AG04450 (cell line): ENCODE measurements around the gene BTD. TPM values are rescaled to one million over a fixed set of nuclear protein-coding genes. Genes with fewer than 3 reads are reported as not detected.

Source experiments
- CTCF ChIA-PET: fragments of 300-600, 350-600 bp; formaldehyde crosslinking; extraction: SDS; loops from one replicate; lab custom pipeline; 2022; ENCODE audit warnings: antibody characterized with exemption, inconsistent platforms; lab: Charles Lee
- POLR2A ChIA-PET: fragments of 350-600 bp; formaldehyde crosslinking; extraction: SDS; loops from one replicate; lab custom pipeline; 2021; ENCODE audit warnings: antibody characterized with exemption, inconsistent platforms; lab: Yijun Ruan, JAX
- DNase-seq: peaks from one replicate; pipeline ENCODE4 v3.0.0-alpha.2; 2011; ENCODE audit warnings: low read depth, low spot score
- H3K27ac ChIP-seq: one replicate; pipeline ENCODE4 v1.5.1; 2012; ENCODE audit warnings: low read depth, low read length, control low read depth
- H3K27me3 ChIP-seq: one replicate; pipeline ENCODE4 v1.6.0; 2012; ENCODE audit warnings: low read length; ENCODE audit not compliant: control insufficient read depth, insufficient read depth
- H3K4me3 ChIP-seq: 2 replicates; pipeline ENCODE4 v1.5.1; 2011; ENCODE audit warnings: mild to moderate bottlenecking, low read depth, low read length, control low read depth
- H3K9me3 ChIP-seq: 2 replicates; pipeline ENCODE4 v1.5.1; 2012; ENCODE audit warnings: low read length; ENCODE audit not compliant: control insufficient read depth, insufficient read depth
- CTCF ChIP-seq: IDR thresholded peaks from 2 replicates; pipeline ENCODE4 v1.5.1; 2011; ENCODE audit warnings: low read depth, low read length, control low read depth, inconsistent platforms
- polyA plus RNA-seq: library from polyadenylated mRNA; depleted of rRNA; stranded (reverse); fragments of >200 nt; gene quantifications from 2 replicates; pipeline ENCODE4 v1.2.3, GENCODE V29; 2011

The BTD gene
- polyA plus RNA-seq, 1 experiment = 22.2 TPM

DNA sequence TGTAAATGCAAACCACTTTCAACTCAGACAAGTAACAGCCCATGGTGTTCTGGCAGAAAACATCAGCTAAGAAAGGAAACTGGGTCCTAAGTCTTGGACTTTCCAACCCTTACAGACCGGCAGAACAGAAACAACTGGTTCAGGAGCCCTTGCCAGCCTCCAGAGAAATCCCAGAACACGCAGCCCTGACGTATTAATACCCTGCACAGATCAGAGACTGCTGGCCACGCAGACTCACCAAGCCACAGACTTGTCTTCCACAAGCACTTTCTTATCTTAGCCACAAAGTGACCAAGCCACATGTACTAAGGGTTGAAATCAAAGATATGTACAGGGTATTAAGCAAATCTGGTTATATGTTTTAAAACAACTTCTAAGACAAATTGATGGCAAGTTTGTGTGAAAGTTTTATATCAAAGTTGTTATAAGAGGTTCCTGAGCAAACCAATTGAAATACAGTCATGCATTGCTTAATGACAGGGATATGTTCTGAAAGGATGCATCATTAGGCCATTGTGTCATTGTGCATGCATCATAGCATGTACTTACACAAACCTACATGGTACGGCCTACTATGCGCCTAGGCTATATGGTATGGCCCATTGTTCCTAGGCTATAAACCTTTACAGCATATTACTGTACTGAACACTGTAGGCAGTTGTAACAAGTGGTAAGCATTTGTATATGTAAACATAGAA is 36.8 kb downstream of the BTD start:
- no peak for DNase-seq
- POLR2A ChIA-PET = no interaction called here
- H3K27me3 ChIP-seq = no peaks in the 10 kb centered on the region
- CTCF ChIA-PET = no interaction called here
- no peak overlapping the region for H3K27ac ChIP-seq
- no peak overlapping the region for H3K4me3 ChIP-seq
- TF ChIP-seq CTCF = no peak
- no peaks in the 10 kb centered on the region for H3K9me3 ChIP-seq

- POLR2A ChIA-PET = no interaction called here
- Histone ChIP-seq H3K4me3 (no peak overlapping the region), H3K27me3 (no peaks in the 10 kb centered on the region), H3K9me3 (no peaks in the 10 kb centered on the region), H3K27ac (no peak overlapping the region)
- DNase-seq = no peak
- TF ChIP-seq CTCF = no peak
- CTCF ChIA-PET = no interaction called here
Measured at GRCh38 chr3:15638891-15639262, 37.3 kb downstream of the BTD start.

DNA sequence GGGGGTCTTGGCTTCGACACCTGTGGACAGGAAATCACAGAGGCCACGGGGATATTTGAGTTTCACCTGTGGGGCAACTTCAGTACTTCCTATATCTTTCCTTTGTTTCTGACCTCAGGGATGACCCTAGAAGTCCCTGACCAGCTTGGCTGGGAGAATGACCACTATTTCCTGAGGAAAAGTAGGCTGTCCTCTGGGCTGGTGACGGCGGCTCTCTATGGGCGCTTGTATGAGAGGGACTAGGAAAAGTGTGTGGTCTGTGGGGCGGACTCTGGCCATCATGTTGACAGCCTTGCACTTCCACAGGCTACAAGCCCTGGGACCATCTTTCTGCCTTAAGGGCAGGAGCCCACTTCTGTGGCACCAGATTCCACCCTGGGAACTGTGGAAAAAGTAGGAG is 43.7 kb downstream of the BTD start:
- H3K4me3 ChIP-seq = no peak overlapping the region
- no peak for TF ChIP-seq CTCF
- ChIA-PET POLR2A (interaction anchor here (0.7 to 3.9 kb wide), 2 partner anchors 10 to 184 kb away, joined by 9 to 20 read pairs; no protein-coding TSS in a partner anchor), CTCF (interaction anchor here (0.7 to 1.6 kb wide), 4 partner anchors 10 to 170 kb away, joined by 3 to 4 read pairs (median 4); no protein-coding TSS in a partner anchor)
- H3K27me3 ChIP-seq = no peaks in the 10 kb centered on the region
- H3K27ac ChIP-seq = peak overlapping the region; percentile 97
- no peak for DNase-seq
- no peaks in the 10 kb centered on the region for H3K9me3 ChIP-seq

DNA sequence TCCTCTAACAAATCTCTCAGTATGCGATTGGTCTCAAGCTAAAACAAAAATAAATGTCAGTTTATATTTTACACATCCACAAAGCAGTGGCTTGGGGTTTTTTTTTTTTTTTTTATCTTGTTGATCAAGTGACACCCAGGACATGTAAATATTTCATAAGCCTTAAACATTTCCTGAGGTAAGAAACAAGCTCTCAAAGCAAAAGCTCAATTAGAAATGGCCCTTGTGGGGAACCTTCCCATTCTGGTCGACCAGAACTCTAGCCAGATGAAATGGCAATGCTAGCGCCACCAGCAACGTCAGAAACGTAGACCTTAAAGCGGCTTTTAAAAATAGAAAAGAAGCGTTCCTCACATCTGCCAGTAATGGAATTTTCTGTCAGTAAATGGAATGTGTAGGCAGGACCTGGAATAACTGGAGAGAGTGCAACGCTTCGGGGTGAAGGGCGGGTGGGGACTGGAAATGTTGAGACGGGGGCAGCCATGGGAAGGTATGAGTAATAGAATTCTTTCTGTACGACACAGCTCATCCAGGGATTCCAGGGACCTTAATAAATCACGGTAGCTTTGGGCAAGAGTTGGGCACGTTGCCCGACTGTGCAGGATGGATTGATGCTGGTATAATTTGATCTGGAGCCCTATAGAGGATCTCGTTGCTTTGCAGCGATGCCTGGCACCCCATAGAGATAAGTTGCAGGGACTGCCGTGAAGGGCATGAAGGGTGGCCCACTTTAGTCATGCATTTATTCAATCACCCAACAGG is 44.4 kb downstream of the BTD start:
- no peaks in the 10 kb centered on the region for H3K27me3 ChIP-seq
- H3K9me3 ChIP-seq = no peaks in the 10 kb centered on the region
- TF ChIP-seq CTCF = no peak
- POLR2A ChIA-PET = interaction anchor here (0.6 to 3.9 kb wide), 4 partner anchors 10 to 467 kb away, joined by 3 to 20 read pairs (median 6); no protein-coding TSS in a partner anchor
- DNase-seq = no peak
- no peak overlapping the region for H3K4me3 ChIP-seq
- peak overlapping the region; percentile 97 for H3K27ac ChIP-seq
- CTCF ChIA-PET = interaction anchor here (0.6 to 1.6 kb wide), 5 partner anchors 10 to 169 kb away, joined by 3 to 8 read pairs (median 4); no protein-coding TSS in a partner anchor
